ENCODE results near the gene CENPL.

The CENPL gene

DNA sequence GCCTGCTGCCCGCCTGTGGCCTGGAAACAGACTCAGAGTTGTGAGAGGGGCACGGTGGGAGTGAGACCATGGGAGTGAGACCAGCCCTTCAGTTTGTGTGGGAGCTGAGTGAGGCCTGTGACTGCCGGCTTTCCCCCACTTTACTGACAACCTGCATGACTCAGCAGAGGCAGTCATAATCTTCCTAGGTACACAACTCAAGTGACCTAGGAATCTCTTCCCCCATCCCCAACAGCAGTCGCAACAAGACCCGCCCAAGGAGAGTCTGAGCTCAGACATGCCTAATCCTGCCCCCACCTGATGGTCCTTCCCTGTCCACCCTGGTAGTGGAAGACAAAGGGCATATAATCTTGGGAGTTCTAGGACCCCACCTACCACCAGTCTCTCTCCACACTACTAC, 65.7 kb downstream of the CENPL start:
- H3K27ac ChIP-seq (ENCODE audit: insufficient read depth, low read depth, low read length, poor library complexity, severe bottlenecking) = no peak overlapping the region
- no peaks in the 10 kb centered on the region for H3K27me3 ChIP-seq (ENCODE audit: control insufficient read depth, insufficient read depth, low read length, poor library complexity, severe bottlenecking)
- peaks cover 35% of the 10 kb centered on the region for H3K36me3 ChIP-seq (ENCODE audit: control insufficient read depth, insufficient read depth, low read length)
- no peak overlapping the region for H3K4me3 ChIP-seq (ENCODE audit: insufficient read depth, low read depth, low read length)
- H3K9me3 ChIP-seq (ENCODE audit: control insufficient read depth, low read length) = no peaks in the 10 kb centered on the region
- WGBS, 2 experiments = 91 to 94% methylated on average over 5 of the region's 5 CpGs
- no peaks in the 10 kb centered on the region for H3K4me1 ChIP-seq (ENCODE audit: control insufficient read depth, insufficient read depth, low read length)

DNA sequence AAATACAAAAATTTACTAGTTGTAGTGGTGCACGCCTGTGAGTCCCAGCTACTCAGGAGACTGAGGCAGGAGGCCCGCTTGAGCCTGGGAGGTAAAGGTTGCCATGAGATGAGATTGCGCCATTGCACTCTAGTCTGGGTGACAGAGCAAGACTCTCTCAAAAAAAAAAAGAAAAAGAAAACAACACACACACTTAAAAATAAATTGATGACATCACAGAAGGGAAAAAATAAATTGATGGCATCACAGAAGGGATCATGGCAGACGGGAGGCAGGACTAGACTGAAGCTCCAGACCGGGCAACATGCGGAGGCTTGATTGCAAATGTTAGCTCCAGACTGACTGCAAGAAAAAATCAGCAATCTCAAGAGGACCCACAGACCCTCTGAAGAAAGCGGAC, 66.6 kb downstream of the CENPL start:
- Histone ChIP-seq H3K4me3 (ENCODE audit: insufficient read depth, low read depth, low read length) (no peak overlapping the region), H3K27ac (ENCODE audit: insufficient read depth, low read depth, low read length, poor library complexity, severe bottlenecking) (no peak overlapping the region), H3K27me3 (ENCODE audit: control insufficient read depth, insufficient read depth, low read length, poor library complexity, severe bottlenecking) (no peaks in the 10 kb centered on the region), H3K9me3 (ENCODE audit: control insufficient read depth, low read length) (no peaks in the 10 kb centered on the region), H3K4me1 (ENCODE audit: control insufficient read depth, insufficient read depth, low read length) (no peaks in the 10 kb centered on the region), H3K36me3 (ENCODE audit: control insufficient read depth, insufficient read depth, low read length) (peaks cover 35% of the 10 kb centered on the region)
- 87 to 96% methylated on average over 7 of the region's 7 CpGs for WGBS, 2 experiments

- WGBS, 2 experiments = 89 to 99% methylated on average over 4 of the region's 4 CpGs
- Histone ChIP-seq H3K4me3 (ENCODE audit: insufficient read depth, low read depth, low read length) (no peak overlapping the region), H3K9me3 (ENCODE audit: control insufficient read depth, low read length) (no peaks in the 10 kb centered on the region), H3K36me3 (ENCODE audit: control insufficient read depth, insufficient read depth, low read length) (peaks cover 35% of the 10 kb centered on the region), H3K4me1 (ENCODE audit: control insufficient read depth, insufficient read depth, low read length) (no peaks in the 10 kb centered on the region), H3K27me3 (ENCODE audit: control insufficient read depth, insufficient read depth, low read length, poor library complexity, severe bottlenecking) (no peaks in the 10 kb centered on the region), H3K27ac (ENCODE audit: insufficient read depth, low read depth, low read length, poor library complexity, severe bottlenecking) (no peak overlapping the region)
These were observed 67.0 kb downstream of the CENPL start for GRCh38 chr1:173757666-173758065.

GRCh38 chr1:173753830-173754229, 70.9 kb downstream of the CENPL start:
- no peaks in the 10 kb centered on the region for H3K9me3 ChIP-seq (ENCODE audit: control insufficient read depth, low read length)
- peaks cover 26% of the 10 kb centered on the region for H3K36me3 ChIP-seq (ENCODE audit: control insufficient read depth, insufficient read depth, low read length)
- H3K4me3 ChIP-seq (ENCODE audit: insufficient read depth, low read depth, low read length) = no peak overlapping the region
- H3K27ac ChIP-seq (ENCODE audit: insufficient read depth, low read depth, low read length, poor library complexity, severe bottlenecking) = no peak overlapping the region
- H3K27me3 ChIP-seq (ENCODE audit: control insufficient read depth, insufficient read depth, low read length, poor library complexity, severe bottlenecking) = no peaks in the 10 kb centered on the region
- H3K4me1 ChIP-seq (ENCODE audit: control insufficient read depth, insufficient read depth, low read length) = no peaks in the 10 kb centered on the region
